Renal cortical epithelial cell (primary cell): ENCODE measurements around the gene ATP11A. TPM values are rescaled to one million over a fixed set of nuclear protein-coding genes. Genes with fewer than 3 reads are reported as not detected.

Experiments used
- DNase-seq: peaks from one replicate; pipeline ENCODE4 v3.0.0-alpha.2; 2011; ENCODE audit warnings: low read depth
- total RNA-seq: library from RNA; depleted of rRNA; stranded (reverse); fragments of >200 nt; gene quantifications from 2 replicates; pipeline ENCODE4 v1.2.3, GENCODE V29; 2014

The ATP11A gene
- total RNA-seq, 1 donor from 2014 or later, result 171 TPM

DNA sequence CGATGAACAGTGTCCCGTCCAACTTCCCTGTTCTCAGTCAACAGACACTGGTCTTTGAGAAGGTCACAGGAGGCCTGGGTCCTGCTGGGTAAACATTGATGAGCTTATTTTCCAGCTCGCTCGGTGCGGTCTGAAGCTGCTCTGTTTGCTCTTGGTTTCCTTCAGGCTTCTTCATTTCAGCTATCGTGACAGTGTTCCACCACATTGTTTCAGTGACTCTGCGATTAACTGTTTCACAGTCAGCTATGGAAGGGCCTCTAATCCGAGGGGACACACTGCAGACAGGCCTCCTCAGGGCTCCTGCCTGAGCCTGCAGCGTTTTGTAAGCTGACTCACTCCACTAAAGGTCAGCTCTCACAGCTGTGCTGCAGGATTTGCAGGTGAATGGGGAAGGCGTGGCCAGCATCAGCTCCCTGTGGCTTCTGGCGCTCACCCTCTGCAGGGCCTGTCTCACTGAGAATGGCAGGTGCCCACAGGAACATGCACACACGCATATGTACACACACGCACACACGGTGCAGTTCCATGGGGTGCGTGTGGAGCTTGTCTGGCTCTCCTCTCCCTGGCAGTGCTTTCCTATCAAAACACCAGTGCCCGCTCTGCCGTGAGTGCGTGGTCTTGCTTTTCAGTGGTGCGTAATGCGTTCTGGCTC, 216.3 kb downstream of the ATP11A start:
- DNase-seq, result peak; percentile 40

- no peak for DNase-seq
Measured at GRCh38 chr13:112907286-112907685, 217.4 kb downstream of the ATP11A start.

- DNase-seq, result peak; percentile 79
Measured at GRCh38 chr13:112907871-112908331, 218.1 kb downstream of the ATP11A start.

DNA sequence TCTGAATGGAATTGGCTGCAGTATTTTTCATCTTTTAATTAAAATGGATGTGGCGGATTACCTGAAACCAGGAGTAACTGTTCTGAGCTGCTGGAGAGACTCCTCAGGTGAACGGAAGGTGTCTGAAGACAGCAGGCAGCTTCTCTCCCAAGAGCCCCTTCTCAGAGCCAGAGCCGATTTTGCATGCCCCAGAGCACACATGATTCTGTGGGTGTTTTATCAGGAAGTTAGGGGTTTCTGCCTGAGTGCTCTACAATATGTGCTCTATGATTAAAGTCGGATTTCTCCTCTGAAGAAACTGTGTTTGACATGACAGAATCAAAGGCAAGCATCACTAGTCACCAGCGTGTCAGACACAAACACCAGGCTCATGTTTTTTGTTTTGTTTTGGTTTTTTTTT, 218.5 kb downstream of the ATP11A start:
- no peak for DNase-seq

DNA sequence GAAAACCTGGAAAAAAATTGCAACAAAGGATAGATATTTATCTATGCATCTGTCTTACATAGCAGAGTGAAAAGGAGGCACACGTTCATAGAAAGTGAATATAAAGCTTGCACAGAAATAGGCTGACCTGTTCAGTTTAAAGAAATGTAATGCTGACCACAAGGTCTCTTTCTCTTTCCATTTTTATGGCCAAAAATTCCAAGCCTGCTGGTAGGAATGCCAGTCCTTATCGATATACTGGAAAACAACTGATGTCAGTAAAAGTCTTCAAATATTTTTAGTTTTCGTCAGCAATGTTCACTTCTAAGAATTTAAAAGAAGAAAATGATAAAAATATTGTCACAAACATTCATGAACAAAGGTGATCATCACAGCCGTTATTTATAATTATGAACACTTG, 220.2 kb downstream of the ATP11A start:
- DNase-seq, result no peak

DNA sequence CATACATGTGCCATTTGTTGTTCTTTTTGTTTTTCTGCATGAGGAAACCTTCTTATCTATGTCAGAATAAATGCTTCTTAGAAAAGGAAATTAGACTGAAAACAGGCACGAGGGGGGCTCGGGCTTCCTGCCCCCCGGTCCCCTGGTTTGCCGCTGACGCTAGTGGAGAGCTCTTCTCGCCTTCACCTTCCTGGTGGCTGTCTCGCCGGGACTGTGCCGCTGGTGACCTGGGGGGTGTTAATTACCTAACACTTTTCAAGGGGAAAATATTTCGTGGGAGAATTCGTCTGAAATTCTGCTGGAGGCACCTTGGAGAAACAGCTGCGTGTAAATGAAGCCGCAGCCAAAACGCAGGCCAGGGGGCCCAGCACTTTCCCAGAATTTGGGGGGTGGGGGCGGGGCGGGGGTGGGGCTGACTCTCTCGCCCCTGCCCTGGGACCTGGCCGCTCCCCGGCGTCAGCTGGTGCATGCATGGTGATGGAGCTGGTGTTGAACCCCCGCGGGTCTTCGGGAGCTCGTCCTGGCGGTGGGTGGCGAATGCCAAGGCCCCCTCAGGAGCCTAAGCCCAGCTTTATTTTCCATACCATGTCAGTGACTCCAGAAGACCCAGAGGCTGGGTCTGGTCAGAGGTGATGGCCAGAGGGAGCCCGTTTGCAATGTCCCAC, 220.9 kb downstream of the ATP11A start:
- no peak for DNase-seq

DNA sequence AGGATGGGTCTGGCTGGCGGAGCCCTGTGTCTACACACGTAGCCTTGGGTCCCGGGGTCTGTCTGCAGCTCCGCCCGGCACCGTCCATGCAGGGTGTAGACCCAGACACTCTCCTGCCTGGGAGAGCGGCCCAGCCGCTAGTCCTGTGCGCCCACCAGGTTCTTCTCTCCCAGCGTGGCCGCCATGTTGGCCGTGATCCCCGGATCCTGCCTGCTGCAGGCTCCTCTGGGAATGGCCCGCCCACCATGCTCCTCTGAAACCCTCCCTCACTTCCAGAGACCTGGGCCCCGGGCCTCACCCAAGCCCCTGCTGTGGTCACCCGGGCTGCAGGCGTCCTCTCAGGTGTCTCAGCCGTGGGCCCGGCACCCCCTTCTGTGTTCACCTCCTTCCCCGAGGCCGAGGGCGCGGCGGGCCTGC, 221.5 kb downstream of the ATP11A start:
- no peak for DNase-seq

DNA sequence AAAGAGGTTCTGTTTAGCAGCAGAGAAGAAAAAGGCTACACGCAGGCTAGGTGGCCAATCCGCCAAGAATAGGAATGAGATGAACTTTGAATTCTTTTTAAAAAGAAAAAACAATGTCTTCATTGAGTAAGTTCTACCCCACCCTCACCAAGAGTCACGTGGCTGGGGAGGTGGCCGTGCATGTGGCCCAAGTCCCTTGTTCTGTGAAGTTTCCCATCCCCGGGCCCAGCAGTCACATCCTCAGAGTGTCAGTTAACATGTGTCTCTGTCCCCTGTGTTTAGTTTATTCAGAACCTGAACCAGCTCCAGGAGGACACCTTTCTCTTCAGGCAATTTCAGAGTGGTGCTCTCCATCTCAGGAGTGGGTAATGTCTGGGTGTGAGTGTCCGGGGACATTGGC, 222.0 kb downstream of the ATP11A start:
- no peak for DNase-seq

DNA sequence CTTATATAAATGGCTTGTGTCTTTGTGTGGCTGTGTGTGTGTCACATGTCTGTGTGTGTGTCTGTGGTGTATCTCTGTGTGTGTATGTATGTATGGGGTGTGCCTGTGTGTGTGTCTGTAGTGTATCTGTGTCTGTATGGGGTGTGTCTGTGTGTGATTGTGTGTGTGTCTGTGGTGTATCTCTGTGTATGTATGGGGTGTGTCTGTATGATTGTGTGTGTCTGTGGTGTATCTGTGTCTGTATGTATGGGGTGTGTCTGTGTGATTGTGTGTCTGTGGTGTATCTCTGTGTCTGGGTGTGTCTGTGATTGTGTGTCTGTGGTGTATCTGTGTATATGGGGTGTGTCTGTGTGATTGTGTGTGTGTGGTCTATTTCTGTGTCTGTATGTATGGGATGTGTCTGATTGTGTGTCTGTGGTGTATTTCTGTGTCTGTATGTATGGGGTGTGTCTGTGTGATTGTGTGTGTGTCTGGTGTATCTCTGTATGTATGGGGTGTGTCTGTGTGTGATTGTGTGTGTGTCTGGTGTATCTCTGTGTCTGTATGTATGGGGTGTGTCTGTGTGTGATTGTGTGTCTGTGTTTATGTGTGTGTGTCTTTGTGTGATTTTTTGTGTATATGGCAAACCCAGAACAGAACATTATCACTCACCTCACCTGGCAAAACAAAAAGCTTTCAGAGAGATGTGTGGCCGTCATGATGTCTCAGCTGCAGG, 223.0 kb downstream of the ATP11A start:
- DNase-seq, result no peak

GRCh38 chr13:112916296-112916695, 226.5 kb downstream of the ATP11A start:
- no peak for DNase-seq

DNA sequence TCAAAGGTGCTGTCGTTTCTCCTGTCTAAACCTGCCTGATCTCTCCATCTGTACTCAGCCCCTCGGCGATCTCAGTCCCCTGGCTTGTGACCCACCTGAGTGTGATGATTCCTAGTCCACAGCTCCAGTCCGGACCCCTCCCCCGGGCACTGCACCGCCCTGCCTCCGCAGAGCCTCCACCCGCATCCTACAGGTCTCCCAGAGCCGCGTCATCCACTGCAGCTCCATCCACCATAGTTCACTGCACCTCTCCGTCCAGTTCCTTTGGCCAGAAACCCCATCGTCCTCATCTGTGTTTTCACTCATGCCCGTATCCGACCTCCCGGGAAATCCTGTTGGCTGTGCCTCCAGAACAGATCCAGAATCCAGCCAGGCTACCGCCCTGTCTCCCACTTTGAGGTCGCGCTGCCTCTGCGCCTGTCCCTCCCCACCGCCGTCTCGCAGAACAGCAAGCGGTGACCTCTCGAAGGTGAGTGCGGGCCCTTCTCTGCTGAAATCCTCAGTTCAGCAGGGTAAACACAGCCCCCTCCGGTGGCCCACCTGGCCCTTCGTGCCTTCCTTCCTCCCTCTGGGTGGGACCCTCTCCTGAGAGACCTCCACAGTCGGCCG, 227.3 kb downstream of the ATP11A start:
- DNase-seq, result no peak

DNA sequence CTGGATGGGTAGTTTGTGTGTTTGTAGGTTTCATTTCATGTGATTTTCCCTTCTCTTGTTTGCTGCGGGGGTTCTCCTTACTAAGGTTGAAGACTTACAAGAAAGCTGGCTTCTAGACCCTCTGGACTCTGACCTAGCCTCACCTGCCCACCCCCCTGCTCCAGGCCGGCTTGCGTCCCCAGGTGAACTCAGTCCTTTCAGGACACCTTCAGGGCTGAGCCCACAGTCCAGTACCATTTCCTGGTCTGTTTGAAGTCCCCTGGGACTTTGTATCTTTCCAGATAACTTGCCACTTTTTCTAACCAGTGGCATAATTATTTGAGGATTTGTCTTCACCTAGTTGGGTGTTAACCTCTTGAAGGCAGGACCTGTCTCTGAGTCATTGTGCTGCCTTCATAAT, 227.9 kb downstream of the ATP11A start:
- no peak for DNase-seq

GRCh38 chr13:112918266-112918665, 228.4 kb downstream of the ATP11A start:
- no peak for DNase-seq

GRCh38 chr13:112918746-112919145, 228.9 kb downstream of the ATP11A start:
- no peak for DNase-seq

DNA sequence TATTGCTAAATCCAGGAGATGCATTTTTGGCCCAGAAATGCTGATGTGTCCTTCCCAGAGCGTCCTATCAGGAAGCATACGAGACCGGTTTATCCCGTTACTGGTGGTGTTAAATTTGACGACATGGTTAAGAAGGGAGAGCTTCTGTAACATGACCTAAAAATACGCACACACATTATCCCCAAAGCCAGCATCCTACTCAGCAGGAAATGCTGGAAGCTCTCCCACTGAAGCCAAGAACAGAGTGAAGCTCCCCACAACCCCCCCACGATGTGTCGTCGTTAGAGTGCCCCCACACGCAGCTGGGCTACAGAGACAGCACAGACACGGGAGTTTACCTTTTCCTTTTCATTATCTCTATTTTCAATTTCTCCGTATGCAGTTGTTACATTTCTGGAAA, 234.1 kb downstream of the ATP11A start:
- DNase-seq, result no peak

DNA sequence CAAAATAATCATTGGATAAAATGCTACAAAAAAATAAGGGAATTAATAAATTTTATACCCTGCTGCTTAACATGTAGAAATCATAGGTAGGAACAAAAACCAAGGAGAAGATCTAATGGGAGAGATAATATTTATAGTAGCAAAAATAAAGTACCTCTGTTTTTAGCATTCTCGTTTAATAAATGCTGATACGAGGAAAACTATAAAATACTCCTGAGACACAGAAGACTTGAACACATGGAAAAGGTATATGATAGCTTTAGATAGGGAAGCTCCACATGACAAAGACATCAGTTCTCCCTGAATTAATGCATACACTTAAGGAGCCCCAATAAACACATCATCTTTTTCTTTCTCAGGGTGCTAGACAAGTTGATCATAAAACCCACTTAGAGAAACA, 234.5 kb downstream of the ATP11A start:
- no peak for DNase-seq

GRCh38 chr13:112926003-112926402, 236.2 kb downstream of the ATP11A start:
- DNase-seq, result no peak

- no peak for DNase-seq
Measured at GRCh38 chr13:112926993-112927392, 237.2 kb downstream of the ATP11A start.

DNA sequence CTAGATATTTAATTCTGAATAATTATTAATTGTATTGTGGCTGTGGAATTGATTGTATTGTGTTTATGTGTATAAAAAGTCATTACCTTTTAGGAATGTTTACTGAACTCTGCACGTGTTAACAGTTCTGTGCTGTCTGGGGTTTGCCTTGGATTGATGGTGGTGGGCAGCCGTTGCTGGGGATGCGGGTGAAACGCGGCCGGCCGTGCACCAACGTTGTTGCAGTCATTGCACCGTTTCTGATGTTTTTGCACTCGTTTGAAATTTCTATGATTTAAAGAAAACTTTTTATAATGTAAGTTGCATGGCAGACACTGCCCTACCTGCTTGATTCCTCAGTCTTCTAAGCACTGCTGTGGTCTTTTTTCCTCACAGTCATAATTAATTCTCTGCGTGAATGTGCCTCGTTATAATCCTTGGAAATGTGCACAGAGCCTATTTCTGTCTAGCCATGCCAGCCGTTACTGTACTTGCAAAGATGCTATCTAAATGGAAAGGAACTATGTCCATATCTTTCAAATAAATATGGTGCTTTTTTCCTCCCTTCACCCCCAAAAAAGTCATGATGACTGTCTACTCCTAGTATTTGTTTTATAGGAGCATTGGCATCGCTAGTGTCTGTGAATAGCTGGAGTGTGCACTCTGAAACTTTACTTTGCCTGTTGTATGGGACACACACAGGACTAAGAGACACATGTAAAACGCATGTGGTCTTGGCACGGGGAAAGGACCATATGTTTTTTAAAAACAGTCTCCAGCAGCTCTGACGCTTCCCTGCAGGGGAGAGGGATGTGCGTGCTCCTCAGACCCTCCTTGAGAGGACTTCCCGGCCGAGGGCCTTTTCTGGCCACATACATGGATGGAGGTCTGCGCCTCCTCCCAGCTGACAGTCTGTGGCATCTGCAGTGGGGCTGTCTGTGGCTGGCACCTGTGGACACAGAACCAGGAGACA, 238.5 kb downstream of the ATP11A start:
- no peak for DNase-seq

- DNase-seq, result peak; percentile 19
Measured at GRCh38 chr13:112928972-112929782, 239.3 kb downstream of the ATP11A start.

DNA sequence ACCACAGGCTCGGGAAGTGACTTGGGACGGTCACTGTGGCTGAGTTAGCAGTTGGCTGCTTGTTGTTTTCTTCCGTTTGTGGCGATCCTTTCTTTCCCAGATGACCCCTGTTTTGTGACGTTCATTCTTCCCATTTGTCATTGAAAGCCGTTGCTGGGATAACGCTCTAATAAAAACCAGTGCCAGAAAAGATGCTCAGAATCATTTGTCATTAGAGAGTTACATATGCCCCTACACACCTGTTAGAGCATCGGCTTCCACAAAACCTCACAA, 239.9 kb downstream of the ATP11A start:
- DNase-seq, result no peak
